ENCODE measurements around the gene LAMTOR4. TPM values are rescaled to one million over a fixed set of nuclear protein-coding genes. Genes with fewer than 3 reads are reported as not detected.

The LAMTOR4 gene
- total and polyA plus RNA-seq, 2 of the 13 experiments (the other 11 are each of a cell fraction or from before 2014, with no cell fraction given), result 115 to 118 TPM

GRCh38 chr7:100119970-100120732, 28.6 kb upstream of the LAMTOR4 start (continued):
- TF ChIP-seq ZFY (CRISPR knock-in tag; IDR thresholded peaks at IDR 0.05), result peak; percentile 69; the same call in 1 of the 2 replicates
- no peak for TF ChIP-seq ZNF503 (CRISPR knock-in tag; IDR thresholded peaks at IDR 0.05)
- no peak for TF ChIP-seq ATF3 (CRISPR knock-in tag; IDR thresholded peaks at IDR 0.05)
- TF ChIP-seq ZSCAN29 (CRISPR knock-in tag; conservative IDR thresholded peaks at IDR 0.05), result no peak
- TF ChIP-seq NR2F1 (CRISPR knock-in tag; IDR thresholded peaks at IDR 0.05), result no peak
- peak; percentile 96 for TF ChIP-seq THAP11 (CRISPR knock-in tag; IDR thresholded peaks at IDR 0.05)
- TF ChIP-seq ZNF83 (CRISPR knock-in tag; IDR thresholded peaks at IDR 0.05; ENCODE audit: borderline replicate concordance), result no peak
- no peak for TF ChIP-seq KAT7 (CRISPR knock-in tag; IDR thresholded peaks at IDR 0.05; ENCODE audit: borderline replicate concordance)
- TF ChIP-seq SALL2 (CRISPR knock-in tag; IDR thresholded peaks at IDR 0.05), result no peak
- TF ChIP-seq CREB1 (IDR thresholded peaks at IDR 0.05), result no peak
- no peak for TF ChIP-seq CREB1 (CRISPR knock-in tag; IDR thresholded peaks at IDR 0.05)
- 0 out of 2 replicates have a peak, but pooled peaks have one; percentile 3 for TF ChIP-seq SPEN (CRISPR knock-in tag; IDR thresholded peaks at IDR 0.05; ENCODE audit: low read depth)
- no peak for TF ChIP-seq TEAD2 (CRISPR knock-in tag; IDR thresholded peaks at IDR 0.05)
- no peak for TF ChIP-seq ZKSCAN5 (CRISPR knock-in tag; IDR thresholded peaks at IDR 0.05)
- TF ChIP-seq RERE (CRISPR knock-in tag; IDR thresholded peaks at IDR 0.05; ENCODE audit: low read depth), result no peak
- TF ChIP-seq HIC2 (CRISPR knock-in tag; IDR thresholded peaks at IDR 0.05; ENCODE audit: low read depth), result no peak
- no peak for TF ChIP-seq E2F1 (CRISPR knock-in tag; IDR thresholded peaks at IDR 0.05)
- no peak for TF ChIP-seq TBP (CRISPR knock-in tag; IDR thresholded peaks at IDR 0.05)
- no peak for TF ChIP-seq ZNF713 (CRISPR knock-in tag; IDR thresholded peaks at IDR 0.05)
- peak; percentile 40; the same call in 1 of the 2 replicates for TF ChIP-seq ZNF605 (CRISPR knock-in tag; IDR thresholded peaks at IDR 0.05)
